Measurements from ENCODE around the gene CD2BP2. TPM values are rescaled to one million over a fixed set of nuclear protein-coding genes. Genes with fewer than 3 reads are reported as not detected.

Gene CD2BP2
- total and polyA plus RNA-seq, 2 donors (not counting 1 experiment from before 2014, with no cell fraction given), result 26.1 to 80.1 TPM

GRCh38 chr16:30368122-30368791, 13.1 kb upstream of the CD2BP2 start:
- DNase-seq, result peak; percentile 17
- intact Hi-C loops (cut with micrococcal nuclease), result no loop called here
- no peak for ATAC-seq (ENCODE audit: low read depth)
- Histone ChIP-seq H4K20me1 (ENCODE audit: control insufficient read depth, insufficient read depth, low read length, poor library complexity, severe bottlenecking) (peaks cover 50% of the 10 kb centered on the region), H3K79me2 (ENCODE audit: control insufficient read depth, insufficient read depth, low read length) (peaks cover 61% of the 10 kb centered on the region), H3K9me3 (ENCODE audit: control extremely low read depth in 1 of 3, control insufficient read depth in 2 of 3, insufficient read depth in 1 of 3, low read length in 2 of 3) (no peaks in the 10 kb centered on the region), H2AFZ (ENCODE audit: insufficient read depth, low read depth, low read length, poor library complexity, severe bottlenecking) (no peak overlapping the region), H3K36me3 (replicated peaks in 1 of 2; ENCODE audit: control extremely low read depth in 1 of 2, control insufficient read depth in 1 of 2, extremely low read depth in 1 of 2, insufficient read depth in 2 of 2, low read length in 1 of 2) (peaks cover 0 to 21% of the 10 kb centered on the region in 2 experiments), H3K27ac (ENCODE audit: low read length in 2 of 2) (peak overlapping the region in 1 of 2 donors; percentile 65), H3K4me1 (ENCODE audit: control insufficient read depth in 2 of 2, insufficient read depth in 2 of 2, low read length in 2 of 2) (peaks cover 25 to 35% of the 10 kb centered on the region in 2 donors), H3K27me3 (replicated peaks in 1 of 4; ENCODE audit: control extremely low read depth in 1 of 4, control insufficient read depth in 3 of 4, insufficient read depth in 4 of 4, low read length in 3 of 4) (no peaks in the 10 kb centered on the region), H3K9ac (ENCODE audit: low read length) (peak overlapping the region; percentile 74), H3K4me3 (ENCODE audit: control extremely low read depth in 1 of 5, extremely low read depth in 1 of 5, insufficient read depth in 1 of 5, low read depth in 2 of 5, low read length in 4 of 5) (peak overlapping the region; percentile 46 to 77 (median 70)), H3K4me2 (replicated peaks; ENCODE audit: low read depth, low read length, poor library complexity, severe bottlenecking) (peak overlapping the region; percentile 93)
- TF ChIP-seq EZH2 (IDR thresholded peaks at IDR 0.05; ENCODE audit: borderline replicate concordance, insufficient read depth, low read depth, low read length, poor library complexity, severe bottlenecking), result no peak
- no peak for TF ChIP-seq CTCF (IDR thresholded peaks at IDR 0.05)
- WGBS (ENCODE audit: insufficient coverage), result 29% methylated on average over 4 of the region's 8 CpGs
- POLR2A ChIA-PET, result interaction anchor here (1.3 kb wide), 1 partner anchor 12 kb away, joined by 4 read pairs; no protein-coding TSS in a partner anchor
- H3K4me3 Mint-ChIP-seq, result peak overlapping the region; percentile 83
- no peaks in the 10 kb centered on the region for H3K9me3 Mint-ChIP-seq (ENCODE audit: insufficient read depth)
- CTCF ChIA-PET, result interaction anchor here (0.8 to 1.2 kb wide), 2 partner anchors 12 to 41 kb away, joined by 4 read pairs; no protein-coding TSS in a partner anchor
- H3K27me3 Mint-ChIP-seq, result no peaks in the 10 kb centered on the region
- H3K27ac Mint-ChIP-seq, result peak overlapping the region; percentile 72
- peaks cover 48% of the 10 kb centered on the region for H3K4me1 Mint-ChIP-seq

All from B cell (primary cell).